Esophagus squamous epithelium (tissue), 5 donors: ENCODE results near the gene TMEM213. TPM values are rescaled to one million over a fixed set of nuclear protein-coding genes. Genes with fewer than 3 reads are reported as not detected.

Experiments used
- DNase-seq: peaks from one replicate; lab custom pipeline; 2025; lab: John Stamatoyannopoulos, UW
- H3K27ac ChIP-seq, 4 donors: fragments of 200-600 bp; sonication (generic); one replicate each; pipeline ENCODE4 v1.5.1; 2016 to 2019; ENCODE audit warnings: mild to moderate bottlenecking in 1 of 4
- H3K27me3 ChIP-seq, 4 donors: fragments of 200-600 bp; sonication (generic); 1 replicate in 3 of 4; 2 replicates in 1 of 4; pipeline versions ENCODE4 v1.5.1 to v1.6.0; 2017 to 2021; ENCODE audit warnings: antibody characterized with exemption in 1 of 4
- H3K36me3 ChIP-seq, 3 donors: fragments of 200-600 bp; sonication (generic); one replicate each; pipeline ENCODE4 v1.5.1; 2016 to 2019
- H3K4me1 ChIP-seq, 3 donors: fragments of 200-600 bp; sonication (generic); one replicate each; pipeline ENCODE4 v1.5.1; 2017 to 2019
- H3K4me3 ChIP-seq, 4 donors: fragments of 200-600 bp; sonication (generic); 1 replicate in 3 of 4; 2 replicates in 1 of 4; pipeline ENCODE4 v1.5.1; 2016 to 2019; ENCODE audit warnings: mild to moderate bottlenecking in 2 of 4, moderate library complexity in 1 of 4
- H3K9me3 ChIP-seq, 3 donors: fragments of 200-600 bp; sonication (generic); one replicate each; pipeline ENCODE4 v1.5.1; 2016 to 2019
- CTCF ChIP-seq, 6 experiments: fragments of 450-650 bp in 4 of 6; fragments of 200-600 bp in 2 of 6; sonication (generic) in 2 of 6; IDR thresholded peaks; one replicate each; pipeline ENCODE4 v1.5.1; 2016 to 2019; ENCODE audit warnings: antibody characterized with exemption in 6 of 6, mild to moderate bottlenecking in 4 of 6, moderate library complexity in 4 of 6
- POLR2A ChIP-seq, 4 donors: fragments of 450-650 bp; IDR thresholded peaks; one replicate each; pipeline ENCODE4 v1.6.1; 2017; ENCODE audit warnings: antibody characterized with exemption in 4 of 4, mild to moderate bottlenecking in 4 of 4, moderate library complexity in 3 of 4
- WGBS, 2 donors: methylation state at CpG; one replicate each; pipeline ENCODE4 v1.1.5; 2018; 5-methylcytosine and 5-hydroxymethylcytosine counted together
- intact Hi-C: fragments of 100-400 bp; cut with DNase I; formaldehyde crosslinking; loops from one replicate; pipeline ENCODE4 v1.15.0; 2022
- small RNA-seq, 4 donors: library from RNA; depleted of rRNA; stranded (forward); fragments of <200 nt; gene quantifications; one replicate each; pipeline ENCODE3, GENCODE V24; 2016
- total RNA-seq, 4 donors: library from RNA; depleted of rRNA; stranded (reverse); fragments of >200 nt; gene quantifications; one replicate each; pipeline ENCODE4 v1.1.0, GENCODE V29; 2016
- donor health status: DM: yes; HTN: yes; CAD: no.

The TMEM213 gene
- total RNA-seq, 4 donors from 2014 or later: 1.3 TPM; not detected in 3

GRCh38 chr7:138887085-138887710, 89.4 kb downstream of the TMEM213 start:
- H3K27ac ChIP-seq: no peak overlapping the region
- no peaks in the 10 kb centered on the region for H3K27me3 ChIP-seq
- TF ChIP-seq CTCF (IDR thresholded peaks at IDR 0.05) (no peak), POLR2A (IDR thresholded peaks at IDR 0.05) (no peak)
- 88 to 92% methylated on average over 5 to 9 of the region's 9 CpGs for WGBS, 2 donors
- H3K4me1 ChIP-seq: peaks cover 0 to 31% (median 6%) of the 10 kb centered on the region in 3 donors
- no peak for DNase-seq
- H3K36me3 ChIP-seq: no peaks in the 10 kb centered on the region
- H3K9me3 ChIP-seq: no peaks in the 10 kb centered on the region
- H3K4me3 ChIP-seq: no peak overlapping the region
- intact Hi-C loops: loop anchor here (10.0 kb wide), 1 partner anchor 188 kb away; no protein-coding TSS in a partner anchor

Small RNA genes lying within 50 kb of the gene (small RNA-seq; reads per million reads assigned to genes)
- gene RNU6-1272P: 0 reads per million in 4 donors

Other genes starting within 250 kb of the TMEM213 start
- under 1 TPM in 1 of 4 donors, not detected in 3; 0.18 TPM for gene SVOPL, start 96.6 kb upstream of the TMEM213 start, total RNA-seq
- 10 to 100 TPM in 2 of 4 donors, 1 to 10 TPM in 1, under 1 TPM in 1; 0.95 to 11.7 (median 5.6) TPM for gene ATP6V0A4, start 202 bp downstream of the TMEM213 start, total RNA-seq
- gene KIAA1549, start 183.4 kb downstream of the TMEM213 start, total RNA-seq: 1 to 10 TPM in 1 of 4 donors, under 1 TPM in 3; 0.11 to 2.1 (median 0.28) TPM
- gene ZC3HAV1L, start 238.0 kb downstream of the TMEM213 start, total RNA-seq: 10 to 100 TPM; 12.5 to 24.0 (median 14.9) TPM